ENCODE data around the gene PLAA.

- TF ChIP-seq CTCF (conservative IDR thresholded peaks at IDR 0.05): peak; percentile 44; the same call in 1 of the 2 replicates
- no peak for TF ChIP-seq EZH2 (IDR thresholded peaks at IDR 0.05; ENCODE audit: low read depth)
These were observed 54.6 kb downstream of the PLAA start, which contains the start of gene CAAP1 for GRCh38 chr9:26892251-26893029.
